Measurements from ENCODE around the gene RPN2. TPM values are rescaled to one million over a fixed set of nuclear protein-coding genes. Genes with fewer than 3 reads are reported as not detected.

The RPN2 gene
- total and polyA plus RNA-seq, 2 donors (not counting 3 experiments of a cell fraction or from before 2014, with no cell fraction given), result 283 to 530 TPM

- no TSS peak for BruUV-seq (replicated peaks)
- ChIA-PET CTCF (interaction anchor here (1.4 kb wide), 2 partner anchors 271 to 273 kb away, joined by 3 to 6 read pairs; no protein-coding TSS in a partner anchor), POLR2A (no interaction called here)
- FAIRE-seq (no peak), DNase-seq (ENCODE audit: low read depth, low spot score) (no peak)
- Histone ChIP-seq H3K36me3 (ENCODE audit: control insufficient read depth in 2 of 2, extremely low read depth in 1 of 2, insufficient read depth in 2 of 2, low read length in 2 of 2) (no peaks in the 10 kb centered on the region), H3K27me3 (ENCODE audit: control insufficient read depth in 2 of 2, insufficient read depth in 2 of 2, low read length in 2 of 2) (peaks cover 7 to 17% of the 10 kb centered on the region in 2 experiments), H3K9me1 (replicated peaks; ENCODE audit: control insufficient read depth, extremely low read depth, insufficient read depth, low read length) (no peaks in the 10 kb centered on the region), H3K4me3 (replicated peaks in 1 of 3; ENCODE audit: insufficient read depth in 1 of 3, low read depth in 1 of 3, low read length in 3 of 3) (no peak within 1 kb of the TSS), H2AFZ (ENCODE audit: low read depth, low read length) (no peak within 1 kb of the TSS), H3K9me3 (replicated peaks; ENCODE audit: control insufficient read depth, insufficient read depth, low read length) (no peaks in the 10 kb centered on the region), H3K79me2 (ENCODE audit: control insufficient read depth, insufficient read depth, low read length) (no peaks in the 10 kb centered on the region), H3K9ac (replicated peaks; ENCODE audit: extremely low read depth, insufficient read depth, low read length) (no peak within 1 kb of the TSS), H3K4me1 (ENCODE audit: control insufficient read depth, extremely low read depth, insufficient read depth, low read length) (no peaks in the 10 kb centered on the region), H3K4me2 (ENCODE audit: insufficient read depth, low read length) (no peak within 1 kb of the TSS), H3K27ac (ENCODE audit: insufficient read depth, low read depth, low read length) (no peak within 1 kb of the TSS), H4K20me1 (replicated peaks; ENCODE audit: control insufficient read depth, extremely low read depth, insufficient read depth, low read length) (no peaks in the 10 kb centered on the region)
- TF ChIP-seq POLR2AphosphoS5 (IDR thresholded peaks at IDR 0.05; ENCODE audit: insufficient read depth, low read depth, low read length) (no peak), POLR2A (IDR thresholded peaks at IDR 0.05; ENCODE audit: low read depth, low read length) (no peak), MAX (IDR thresholded peaks at IDR 0.05; ENCODE audit: insufficient read depth, insufficient read length) (no peak), CTCF (IDR thresholded peaks at IDR 0.05; ENCODE audit: extremely low read depth in 1 of 2, insufficient read depth in 1 of 2, low read depth in 1 of 2, low read length in 2 of 2) (no peak), MYC (IDR thresholded peaks at IDR 0.05; ENCODE audit: low read depth, low read length) (no peak), GATA2 (IDR thresholded peaks at IDR 0.05; ENCODE audit: insufficient read depth, insufficient read length, low read depth, low read length) (no peak)
- intact Hi-C loops (cut with micrococcal nuclease) (no loop called here), dilution Hi-C loops (cut with MboI; ENCODE audit: extremely low pct_ligation_motif_present, low sequenced_read_pairs) (loop anchor here (25.0 kb wide), 1 partner anchor 251 kb away; the partner anchor contains the start of gene NNAT)
These were observed 82.6 kb downstream of the RPN2 start, which contains the start of gene GHRH for GRCh38 chr20:37261714-37262113. Gene GHRH (minus strand): TSS chr20:37261814. CDS start chr20:37256889, 4,925 bp downstream.
